MG63 (cell line): ENCODE data around the gene APPBP2. TPM values are rescaled to one million over a fixed set of nuclear protein-coding genes. Genes with fewer than 3 reads are reported as not detected.

ENCODE experiments used
- DNase-seq: peaks from one replicate; pipeline ENCODE4 v3.0.0-alpha.2; 2020
- H3K27me3 ChIP-seq: fragments of 250-450 bp; sonication (Bioruptor Pico); 2 replicates; pipeline ENCODE4 v1.5.1; 2020; ENCODE audit warnings: mild to moderate bottlenecking, moderate library complexity
- H3K36me3 ChIP-seq: fragments of 250-450 bp; sonication (Bioruptor Pico); 2 replicates; pipeline ENCODE4 v1.5.1; 2020; ENCODE audit warnings: mild to moderate bottlenecking, moderate library complexity
- H3K4me3 ChIP-seq: fragments of 250-450 bp; sonication (Bioruptor Pico); 2 replicates; pipeline ENCODE4 v1.5.1; 2020; ENCODE audit warnings: mild to moderate bottlenecking, moderate library complexity
- H3K9me3 ChIP-seq: fragments of 250-450 bp; sonication (Bioruptor Pico); 2 replicates; pipeline ENCODE4 v1.5.1; 2020; ENCODE audit warnings: mild to moderate bottlenecking, moderate library complexity
- total RNA-seq: library from RNA; depleted of rRNA; stranded (reverse); fragments of >200 nt; shearing (Covaris generic); gene quantifications from 2 replicates; pipeline ENCODE4 v1.2.3, GENCODE V29; 2014; ENCODE audit warnings: low replicate concordance; rRNA removed

Gene APPBP2
- total RNA-seq, 1 experiment from 2014 or later = 18.0 TPM

GRCh38 chr17:60401819-60402218, 124.2 kb downstream of the APPBP2 start:
- Histone ChIP-seq H3K4me3 (no peak overlapping the region), H3K36me3 (no peaks in the 10 kb centered on the region), H3K27me3 (no peaks in the 10 kb centered on the region), H3K9me3 (no peaks in the 10 kb centered on the region)
- no peak for DNase-seq

- Histone ChIP-seq H3K36me3 (no peaks in the 10 kb centered on the region), H3K27me3 (no peaks in the 10 kb centered on the region), H3K9me3 (no peaks in the 10 kb centered on the region), H3K4me3 (no peak overlapping the region)
- DNase-seq = no peak
These were observed 127.6 kb downstream of the APPBP2 start for GRCh38 chr17:60398227-60398959.

- DNase-seq = no peak
- Histone ChIP-seq H3K4me3 (no peak overlapping the region), H3K36me3 (no peaks in the 10 kb centered on the region)
These were observed 129.6 kb downstream of the APPBP2 start for GRCh38 chr17:60396412-60396811.

GRCh38 chr17:60395508-60396065, 130.5 kb downstream of the APPBP2 start:
- no peak overlapping the region for H3K4me3 ChIP-seq

More at GRCh38 chr17:60396412-60396811, 129.6 kb downstream of the APPBP2 start:
- no peaks in the 10 kb centered on the region for H3K9me3 ChIP-seq
- H3K27me3 ChIP-seq = no peaks in the 10 kb centered on the region

GRCh38 chr17:60393840-60394723, 132.0 kb downstream of the APPBP2 start:
- no peak overlapping the region for H3K4me3 ChIP-seq
- H3K27me3 ChIP-seq = no peaks in the 10 kb centered on the region
- no peak for DNase-seq
- no peaks in the 10 kb centered on the region for H3K9me3 ChIP-seq
- no peaks in the 10 kb centered on the region for H3K36me3 ChIP-seq

More at GRCh38 chr17:60395508-60396065, 130.5 kb downstream of the APPBP2 start:
- Histone ChIP-seq H3K36me3 (no peaks in the 10 kb centered on the region), H3K9me3 (no peaks in the 10 kb centered on the region), H3K27me3 (no peaks in the 10 kb centered on the region)
- DNase-seq = no peak

Other genes with a start within 250 kb of the APPBP2 start
- gene USP32, start 134.1 kb downstream of the APPBP2 start, total RNA-seq = 24.7 and 37.4 TPM in 2 replicates
- gene CHCT1, start 103.8 kb downstream of the APPBP2 start, total RNA-seq = not detected in 2 replicates
- 12.4 and 26.6 TPM in 2 replicates for gene PPM1D, start 74.0 kb upstream of the APPBP2 start, total RNA-seq
- 12.2 and 33.4 TPM in 2 replicates for gene BCAS3, start 151.6 kb upstream of the APPBP2 start, total RNA-seq